GM06990 (cell line): ENCODE data around the gene LYRM4.

ENCODE experiments used
- DNase-seq: peaks from one replicate; pipeline ENCODE4 v3.0.0-alpha.2; 2011; ENCODE audit not compliant: insufficient read length; ENCODE audit errors: extremely low read depth
- H3K27me3 ChIP-seq: replicated peaks from 2 replicates; pipeline ENCODE4 v1.6.0; 2011; ENCODE audit warnings: low read length; ENCODE audit not compliant: control insufficient read depth, insufficient read depth
- H3K36me3 ChIP-seq: 2 replicates; pipeline ENCODE4 v1.5.1; 2011; ENCODE audit warnings: low read length; ENCODE audit not compliant: control insufficient read depth, insufficient read depth
- H3K4me3 ChIP-seq: replicated peaks from 2 replicates; pipeline ENCODE4 v1.5.1; 2011; ENCODE audit warnings: low read depth, mild to moderate bottlenecking, control low read depth, low read length
- CTCF ChIP-seq: IDR thresholded peaks from 2 replicates; pipeline ENCODE4 v1.5.1; 2011; ENCODE audit warnings: low read length, control low read depth, mild to moderate bottlenecking, inconsistent platforms; ENCODE audit not compliant: insufficient read depth, poor library complexity, severe bottlenecking

Gene LYRM4

GRCh38 chr6:5248302-5249098, 12.2 kb downstream of the LYRM4 start:
- TF ChIP-seq CTCF = no peak
- Histone ChIP-seq H3K27me3 (no peaks in the 10 kb centered on the region), H3K36me3 (no peaks in the 10 kb centered on the region; the same call in 1 of the 2 replicates), H3K4me3 (no peak overlapping the region)
- no peak for DNase-seq

GRCh38 chr6:5247201-5247600, 13.5 kb downstream of the LYRM4 start:
- DNase-seq = no peak
- no peak for TF ChIP-seq CTCF
- no peaks in the 10 kb centered on the region; the same call in 1 of the 2 replicates for H3K36me3 ChIP-seq
- no peak overlapping the region for H3K4me3 ChIP-seq
- H3K27me3 ChIP-seq = no peaks in the 10 kb centered on the region

GRCh38 chr6:5246141-5247097, 14.3 kb downstream of the LYRM4 start:
- TF ChIP-seq CTCF = no peak
- no peak overlapping the region for H3K4me3 ChIP-seq
- DNase-seq = no peak

GRCh38 chr6:5243069-5243468, 17.7 kb downstream of the LYRM4 start:
- H3K36me3 ChIP-seq = peaks cover 2% of the 10 kb centered on the region; the same call in 1 of the 2 replicates
- H3K4me3 ChIP-seq = no peak overlapping the region
- no peak for DNase-seq
- H3K27me3 ChIP-seq = no peaks in the 10 kb centered on the region
- no peak for TF ChIP-seq CTCF

More at GRCh38 chr6:5246141-5247097, 14.3 kb downstream of the LYRM4 start:
- H3K27me3 ChIP-seq = no peaks in the 10 kb centered on the region
- H3K36me3 ChIP-seq = no peaks in the 10 kb centered on the region; the same call in 1 of the 2 replicates

GRCh38 chr6:5241252-5241651, 19.5 kb downstream of the LYRM4 start:
- Histone ChIP-seq H3K27me3 (no peaks in the 10 kb centered on the region), H3K36me3 (peaks cover 2% of the 10 kb centered on the region; the same call in 1 of the 2 replicates), H3K4me3 (no peak overlapping the region)
- DNase-seq = no peak
- TF ChIP-seq CTCF = no peak
